GM19324 (cell line): ENCODE data around the gene CUX1.
"Not testable (repeated sequence)": the region's sequence is repeated elsewhere in the genome, so short reads cannot be mapped to it uniquely, and the experiment has no call there.

ENCODE experiments used
- ATAC-seq: cut with Tn5 transposase; IDR thresholded peaks from one replicate; pipeline ENCODE4 v1.9.1; 2021; ENCODE audit warnings: mild to moderate bottlenecking, moderate library complexity; ENCODE audit not compliant: unreplicated experiment, low FRiP score

CUX1 gene

DNA sequence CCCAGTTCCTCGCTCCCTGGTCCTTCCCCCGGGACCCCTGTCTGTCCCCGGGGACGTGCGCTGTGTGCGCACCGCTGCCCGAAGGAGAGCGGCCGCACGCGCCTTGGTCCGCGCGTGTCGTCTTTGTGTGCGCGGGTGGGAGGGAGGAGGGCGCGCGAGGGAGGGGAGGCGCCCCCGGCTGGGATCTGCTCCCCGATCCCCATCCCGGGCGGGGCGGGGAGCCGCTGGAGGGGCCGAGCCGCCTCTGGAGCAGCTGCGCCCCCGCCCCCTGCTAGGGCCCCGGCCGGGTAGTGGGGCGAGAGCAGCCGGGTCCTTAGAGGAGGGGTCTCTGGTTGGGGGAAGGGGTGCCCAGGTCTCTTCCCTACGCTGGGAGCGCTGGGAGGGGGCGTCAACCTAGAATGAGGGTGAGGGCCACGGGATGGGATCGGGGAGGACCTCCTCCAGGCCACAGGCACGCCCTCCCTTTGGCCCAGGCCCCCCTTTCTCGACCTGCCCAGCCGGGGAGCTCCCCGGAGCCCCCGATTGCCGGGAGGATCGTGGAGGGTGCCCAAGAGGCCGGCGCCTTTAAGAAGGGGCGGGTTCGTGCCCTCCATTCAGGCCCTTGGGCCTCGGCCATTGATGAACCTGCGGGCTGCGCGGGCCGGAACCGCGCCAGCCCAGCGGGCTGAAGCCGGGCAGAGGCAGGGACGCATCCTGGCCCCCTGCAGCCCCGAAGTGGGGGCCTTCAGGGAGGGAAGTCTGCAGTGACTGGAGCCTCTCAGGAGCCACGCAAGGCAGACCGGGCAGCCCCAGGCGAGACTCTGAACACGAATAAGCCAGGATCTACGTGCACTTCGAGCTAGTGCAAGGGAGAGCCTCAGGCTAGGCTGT is 469.9 kb downstream of the CUX1 start:
- ATAC-seq, result peak; percentile 30

DNA sequence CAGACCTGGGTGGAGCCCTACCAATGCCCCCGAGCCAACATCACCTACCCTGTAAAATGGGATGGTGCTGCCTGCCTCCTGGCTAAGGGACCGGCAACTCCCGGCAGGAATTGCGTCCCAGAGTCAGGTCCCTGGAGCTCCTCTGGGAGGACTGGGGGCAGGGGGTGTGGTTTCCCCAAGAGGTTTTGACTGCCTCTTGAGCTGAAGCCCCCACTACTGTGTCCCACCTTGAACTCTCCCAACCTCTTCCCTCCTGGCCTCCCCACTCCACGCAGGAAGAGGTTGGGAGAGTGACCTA is 470.5 kb downstream of the CUX1 start:
- ATAC-seq, result no peak

DNA sequence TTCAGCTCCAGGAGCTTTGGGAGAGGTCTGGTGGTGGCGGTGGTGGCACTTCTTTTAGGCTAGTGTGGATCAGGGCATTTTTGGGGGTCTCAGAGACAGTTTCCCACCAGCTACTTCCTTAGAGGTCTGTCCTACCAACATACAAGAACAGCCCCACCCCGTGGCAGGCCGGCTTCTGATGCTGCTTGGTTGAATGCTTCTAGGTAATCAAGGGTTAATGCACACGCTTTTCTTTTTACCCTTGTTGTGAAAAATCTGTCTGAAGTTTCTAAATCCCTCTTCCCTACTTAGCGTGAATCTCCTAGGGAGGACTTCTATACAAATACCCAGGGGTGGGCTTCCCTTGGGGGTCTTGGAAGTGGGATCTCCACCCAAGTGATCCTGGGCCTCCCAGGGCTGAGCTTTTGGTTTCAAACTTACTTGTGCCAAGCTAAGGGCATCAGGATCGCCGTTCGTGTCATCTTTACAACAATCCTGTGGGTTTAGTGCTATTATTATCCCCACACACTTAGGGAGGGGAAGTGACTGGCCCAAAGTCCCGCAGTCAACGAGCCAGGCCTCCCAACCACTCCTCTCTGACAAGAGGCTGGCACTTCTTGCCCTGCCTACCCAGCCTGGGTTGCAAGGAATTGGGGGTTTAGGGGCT is 471.0 kb downstream of the CUX1 start:
- ATAC-seq, result no peak

DNA sequence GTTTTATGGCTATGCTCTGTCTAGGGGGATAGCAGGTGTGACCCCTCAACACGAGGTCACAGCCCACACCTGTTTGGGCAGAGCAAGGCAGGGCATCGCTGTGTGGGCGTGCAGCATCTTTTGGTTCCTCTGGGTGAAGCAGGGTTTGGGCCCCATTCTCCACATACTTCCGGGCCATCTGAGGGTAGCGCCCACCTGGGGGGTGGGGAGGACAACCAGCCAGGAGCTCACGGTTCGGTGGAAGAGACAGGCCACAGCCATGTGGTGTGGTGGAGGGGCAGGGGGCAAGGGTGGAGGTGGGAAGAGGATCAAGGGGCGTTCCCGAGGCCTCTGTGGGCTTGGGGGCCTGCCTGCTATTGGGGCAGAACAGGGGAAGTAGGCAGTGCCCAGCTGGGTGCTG is 471.6 kb downstream of the CUX1 start:
- no peak for ATAC-seq

DNA sequence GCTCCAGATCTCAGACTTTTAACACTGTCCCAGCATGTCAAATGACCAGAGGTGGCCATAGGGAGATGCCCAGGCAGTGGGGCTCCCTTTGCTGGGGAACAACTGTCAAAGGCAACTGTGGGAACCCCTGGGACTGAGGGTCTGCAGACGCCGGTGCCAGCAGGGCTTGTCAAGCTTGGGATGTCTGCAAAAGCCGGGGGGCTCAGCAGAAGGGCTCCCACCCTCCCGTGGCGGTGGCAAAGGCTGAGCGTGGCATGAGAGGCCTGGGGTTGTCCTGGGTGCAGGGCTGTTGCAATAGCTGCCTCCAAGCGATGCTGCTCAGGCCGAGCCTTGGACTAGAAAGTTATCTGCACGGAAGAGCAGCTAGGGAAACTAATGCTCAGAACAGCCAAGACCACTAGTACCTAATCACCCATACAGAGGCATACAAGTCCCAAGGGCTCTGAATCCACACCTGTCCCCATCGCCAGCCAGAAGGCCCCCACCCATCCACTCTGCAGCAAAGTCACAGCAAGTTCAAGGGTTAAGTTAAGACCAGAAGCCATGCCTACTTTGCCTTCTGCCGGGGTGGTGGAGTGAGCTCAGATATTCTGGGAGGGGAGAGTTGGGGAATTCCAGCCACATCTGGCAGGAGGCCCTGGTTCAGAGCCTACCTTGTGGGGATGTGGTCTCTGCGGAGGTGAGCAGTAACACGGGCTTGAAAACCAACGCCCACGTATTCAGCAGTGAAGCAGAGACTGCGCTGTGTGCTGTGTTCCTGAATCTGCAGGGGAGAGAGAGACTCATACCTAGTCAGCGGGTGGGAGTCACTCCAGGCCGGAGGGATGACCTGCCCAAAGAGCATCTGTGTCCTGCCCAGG is 473.9 kb downstream of the CUX1 start:
- no peak for ATAC-seq

DNA sequence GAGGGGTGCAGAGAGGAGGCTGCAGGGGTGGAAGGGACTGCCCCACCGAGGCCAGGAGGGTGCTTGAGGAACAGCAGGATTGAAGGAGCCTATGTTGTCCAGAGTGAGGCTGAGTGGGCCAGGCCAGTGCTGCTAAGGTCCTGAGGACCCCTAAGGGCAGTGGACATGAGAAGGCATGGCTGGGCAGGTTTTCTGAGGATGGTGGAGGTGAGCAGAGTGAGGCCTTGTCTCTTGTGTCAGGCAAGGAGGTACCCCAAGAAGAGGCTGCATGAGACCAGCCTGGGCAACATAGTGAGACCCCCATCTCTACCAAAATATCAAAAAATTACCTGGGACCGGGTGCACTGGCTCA is 474.5 kb downstream of the CUX1 start:
- no peak for ATAC-seq

DNA sequence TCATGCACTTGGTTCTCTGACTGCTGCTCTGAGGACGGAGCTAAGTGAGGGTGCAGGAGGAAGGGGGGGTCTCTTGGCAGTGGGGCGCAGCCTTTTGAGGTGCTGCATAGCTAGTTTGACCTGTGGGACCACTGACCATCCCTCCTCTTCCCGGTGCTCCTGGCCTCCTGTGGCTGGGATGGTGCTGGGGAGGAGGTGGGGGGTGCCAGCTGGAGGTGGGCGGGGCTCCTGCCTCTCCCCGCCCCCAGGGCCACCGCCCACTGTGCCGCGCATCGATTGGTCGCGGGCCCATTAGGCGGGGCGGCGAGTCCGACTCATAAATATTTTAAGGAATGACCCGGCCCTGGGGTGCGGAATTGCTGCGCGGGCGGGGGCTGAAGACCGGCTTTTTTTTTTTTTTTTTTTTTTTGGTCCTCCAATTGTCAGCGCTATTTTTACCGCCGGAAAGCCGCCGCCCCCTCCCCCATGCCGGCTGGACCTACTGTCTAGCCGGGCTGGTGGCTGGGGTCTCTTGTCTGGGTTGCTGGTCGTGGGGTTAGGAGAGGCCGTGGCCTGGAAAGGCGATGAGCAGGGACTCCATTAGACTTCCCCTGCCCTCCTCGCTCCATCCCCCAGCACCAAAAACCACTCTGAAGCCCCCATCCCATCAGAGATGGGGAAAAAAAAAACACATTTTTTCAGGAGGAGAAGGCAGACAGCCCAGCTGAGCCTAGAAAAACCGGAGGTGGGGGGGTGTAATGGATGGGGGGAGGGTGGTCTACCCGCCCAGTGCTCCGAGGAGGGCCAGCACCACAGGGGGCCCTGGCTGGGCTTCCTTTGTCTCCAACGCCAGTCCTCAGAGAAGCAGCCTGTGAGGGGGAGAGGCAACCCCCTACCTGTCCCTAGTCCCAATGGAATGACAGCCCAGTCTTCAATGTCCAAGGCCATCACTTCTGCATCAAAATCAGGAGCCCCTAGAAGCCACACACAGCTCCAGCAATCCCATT is 475.7 kb downstream of the CUX1 start:
- no peak for ATAC-seq

DNA sequence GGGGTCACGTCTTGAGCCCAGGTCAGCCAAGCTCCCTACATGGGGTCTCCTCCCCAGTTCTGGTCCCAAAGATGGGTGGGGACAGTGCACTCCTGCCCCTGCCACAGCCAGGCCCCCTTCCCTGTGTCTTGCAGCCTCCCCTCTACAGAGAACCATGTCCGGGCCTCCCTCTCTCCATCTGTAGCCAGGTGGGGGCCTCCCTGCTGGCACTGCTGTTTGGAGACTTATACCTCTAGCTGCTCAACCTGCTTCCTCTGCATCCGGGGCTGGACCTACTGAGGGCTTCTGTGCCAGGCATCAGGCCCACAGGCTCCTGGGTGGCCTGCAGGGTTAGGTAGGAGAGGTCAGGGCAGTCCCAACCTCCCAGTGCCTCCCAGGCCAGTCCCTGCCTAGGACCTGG is 477.2 kb downstream of the CUX1 start:
- no peak for ATAC-seq

DNA sequence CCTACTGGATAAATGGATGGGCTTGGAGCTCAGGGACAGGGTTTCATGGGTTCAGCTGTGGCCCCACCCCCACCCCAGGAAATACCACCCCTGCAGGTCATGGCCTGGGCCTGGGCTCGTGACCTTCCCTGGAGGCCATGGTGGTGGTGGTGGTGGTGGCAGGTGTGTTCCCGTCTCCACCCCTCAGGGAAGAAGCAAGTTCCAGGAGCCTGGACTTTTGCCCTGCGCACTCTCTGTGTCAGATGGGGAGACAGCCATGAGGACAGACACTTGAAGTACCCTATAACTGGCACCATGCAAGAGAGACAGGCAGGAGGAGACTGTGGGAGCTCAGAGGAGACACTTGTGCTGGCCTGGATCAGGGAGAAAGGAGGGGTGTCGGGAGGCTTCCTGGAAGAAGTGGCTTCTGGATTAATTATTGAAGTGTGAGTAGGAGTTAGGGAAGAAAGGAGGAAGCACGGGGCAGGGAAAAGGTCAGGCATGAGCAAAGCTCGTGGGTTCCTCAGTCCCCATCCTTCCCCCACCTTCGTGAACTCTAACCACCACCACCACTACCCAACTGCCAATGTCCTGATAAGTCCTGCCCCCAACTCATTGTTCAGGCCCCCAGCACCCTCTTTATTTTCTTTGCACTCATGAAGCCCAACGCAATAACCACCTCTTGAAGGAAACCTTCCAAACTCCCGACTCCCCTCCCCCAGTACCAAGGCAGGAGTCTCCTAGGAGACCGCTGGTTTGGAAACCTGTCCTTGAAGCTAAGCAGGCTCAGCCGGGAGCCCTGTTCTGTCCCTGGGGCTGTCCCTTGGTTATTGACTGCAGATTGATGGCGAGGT is 478.1 kb downstream of the CUX1 start:
- ATAC-seq, result no peak

DNA sequence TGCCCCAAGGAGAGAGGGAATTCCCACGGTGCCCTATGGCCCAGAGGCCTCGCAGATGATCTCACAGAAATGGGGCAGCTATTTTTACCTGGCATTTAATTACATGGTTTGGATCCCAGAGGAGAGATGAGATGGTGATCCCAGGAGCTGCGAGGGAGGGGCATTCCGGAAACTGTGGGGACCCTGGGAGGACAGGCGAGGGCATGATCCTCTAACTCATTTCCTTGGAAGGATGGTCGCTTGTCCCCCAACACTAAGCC is 478.7 kb downstream of the CUX1 start:
- ATAC-seq, result no peak

DNA sequence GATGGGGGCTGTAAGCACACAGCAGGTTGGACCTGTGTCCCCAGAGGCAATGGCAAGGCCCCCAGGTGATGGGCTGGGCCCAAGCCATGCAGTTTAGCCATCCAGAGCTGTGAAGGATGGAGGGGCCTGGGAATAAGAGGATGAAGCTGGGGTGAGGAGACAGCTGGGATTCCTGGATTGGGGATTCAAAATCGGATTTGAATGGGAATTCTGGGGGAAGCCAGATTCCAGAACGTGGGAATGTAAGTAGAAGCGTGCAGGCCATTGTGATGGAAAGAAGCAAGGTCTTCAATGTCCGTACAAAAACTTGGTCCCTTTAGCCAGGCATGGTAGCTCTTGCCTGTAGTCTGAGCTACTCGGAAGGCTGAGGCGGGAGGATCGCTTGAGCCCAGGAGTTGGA is 479.1 kb downstream of the CUX1 start:
- no peak for ATAC-seq

DNA sequence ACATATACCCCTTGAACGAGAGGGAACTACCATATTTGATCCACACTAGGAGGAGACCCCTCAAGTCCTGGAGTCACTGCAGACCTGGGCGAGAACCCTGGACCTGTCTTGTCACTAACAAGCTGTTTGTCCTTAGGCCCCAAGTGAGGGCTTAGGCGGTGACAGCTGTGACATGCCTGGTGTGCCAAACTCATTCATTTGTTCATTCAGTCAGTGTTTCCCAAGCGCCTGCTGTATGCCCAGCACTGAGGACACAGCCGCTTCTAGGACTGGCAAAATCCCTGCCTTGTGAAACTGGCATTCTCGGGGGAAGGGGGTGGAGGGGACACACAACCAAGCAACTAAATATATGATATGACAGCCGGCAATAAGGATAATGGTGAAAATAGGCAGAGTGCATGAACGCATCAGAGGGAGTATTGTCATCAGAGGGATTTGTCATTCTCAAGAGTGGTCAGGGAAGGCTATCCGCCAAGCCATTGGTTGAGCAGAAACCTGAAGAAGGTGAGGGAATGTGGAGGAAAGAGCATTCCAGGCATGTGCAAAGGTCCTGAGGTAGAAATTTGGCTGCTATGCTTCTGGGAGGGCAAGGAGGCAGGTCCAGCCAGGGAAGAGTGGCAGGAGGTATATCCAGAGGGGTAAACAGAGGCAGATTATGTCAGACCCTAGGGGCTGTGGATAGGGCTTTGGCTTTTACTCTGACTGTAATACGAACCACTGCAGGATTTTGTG is 480.2 kb downstream of the CUX1 start:
- no peak for ATAC-seq

DNA sequence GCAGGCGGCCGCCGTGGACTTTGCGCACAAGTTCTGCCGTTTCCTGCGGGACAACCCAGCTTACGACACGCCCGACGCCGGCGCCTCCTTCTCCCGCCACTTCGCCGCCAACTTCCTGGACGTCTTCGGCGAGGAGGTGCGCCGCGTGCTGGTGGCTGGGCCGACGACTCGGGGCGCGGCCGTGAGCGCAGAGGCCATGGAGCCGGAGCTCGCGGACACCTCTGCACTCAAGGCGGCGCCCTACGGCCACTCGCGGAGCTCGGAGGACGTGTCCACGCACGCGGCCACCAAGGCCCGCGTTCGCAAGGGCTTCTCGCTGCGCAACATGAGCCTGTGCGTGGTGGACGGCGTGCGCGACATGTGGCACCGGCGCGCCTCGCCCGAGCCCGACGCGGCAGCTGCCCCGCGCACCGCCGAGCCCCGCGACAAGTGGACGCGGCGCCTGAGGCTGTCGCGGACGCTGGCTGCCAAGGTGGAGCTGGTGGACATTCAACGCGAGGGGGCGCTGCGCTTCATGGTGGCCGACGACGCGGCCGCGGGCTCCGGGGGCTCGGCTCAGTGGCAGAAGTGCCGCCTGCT is 483.3 kb downstream of the CUX1 start:
- ATAC-seq, result no peak

DNA sequence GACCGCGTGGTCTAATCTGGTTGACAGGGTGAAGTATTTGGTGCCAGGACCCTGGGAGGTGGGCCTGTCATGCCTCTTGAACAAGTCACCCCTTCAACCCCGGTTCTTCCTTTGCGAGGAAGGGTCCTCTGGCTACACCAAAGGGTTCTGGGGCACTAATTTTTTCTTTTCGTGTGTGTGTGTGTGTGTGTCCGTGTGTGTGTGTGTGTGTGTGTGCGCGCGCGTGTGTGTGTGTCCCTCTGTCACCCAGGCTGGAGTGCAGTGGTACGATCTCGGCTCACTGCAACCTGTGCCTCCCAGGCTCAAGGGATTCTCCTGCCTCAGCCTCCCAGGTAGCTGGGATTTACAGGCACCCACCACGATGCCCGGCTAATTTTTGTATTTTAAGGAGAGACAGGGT is 483.9 kb downstream of the CUX1 start:
- ATAC-seq, result not testable (repeated sequence)

DNA sequence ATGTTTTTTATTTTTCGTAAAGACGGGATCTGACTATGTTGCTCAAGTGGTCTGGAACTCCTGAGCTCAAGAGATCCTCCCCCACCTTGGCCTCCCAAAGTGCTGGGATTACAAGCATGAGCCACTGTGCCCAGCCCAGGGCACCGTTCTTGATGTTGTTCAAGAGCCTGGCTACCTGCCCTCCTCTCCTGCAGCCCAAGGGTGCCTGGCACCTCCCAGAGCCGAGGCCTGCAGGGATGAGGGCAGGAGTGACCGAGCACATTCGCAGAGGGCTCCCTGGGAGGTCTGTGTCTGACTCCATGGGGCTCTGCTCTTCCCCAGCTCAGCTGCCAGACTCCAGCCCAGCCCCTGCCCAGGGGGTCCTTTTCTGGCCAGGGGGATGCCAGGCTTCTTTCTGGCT is 484.6 kb downstream of the CUX1 start:
- ATAC-seq, result no peak

DNA sequence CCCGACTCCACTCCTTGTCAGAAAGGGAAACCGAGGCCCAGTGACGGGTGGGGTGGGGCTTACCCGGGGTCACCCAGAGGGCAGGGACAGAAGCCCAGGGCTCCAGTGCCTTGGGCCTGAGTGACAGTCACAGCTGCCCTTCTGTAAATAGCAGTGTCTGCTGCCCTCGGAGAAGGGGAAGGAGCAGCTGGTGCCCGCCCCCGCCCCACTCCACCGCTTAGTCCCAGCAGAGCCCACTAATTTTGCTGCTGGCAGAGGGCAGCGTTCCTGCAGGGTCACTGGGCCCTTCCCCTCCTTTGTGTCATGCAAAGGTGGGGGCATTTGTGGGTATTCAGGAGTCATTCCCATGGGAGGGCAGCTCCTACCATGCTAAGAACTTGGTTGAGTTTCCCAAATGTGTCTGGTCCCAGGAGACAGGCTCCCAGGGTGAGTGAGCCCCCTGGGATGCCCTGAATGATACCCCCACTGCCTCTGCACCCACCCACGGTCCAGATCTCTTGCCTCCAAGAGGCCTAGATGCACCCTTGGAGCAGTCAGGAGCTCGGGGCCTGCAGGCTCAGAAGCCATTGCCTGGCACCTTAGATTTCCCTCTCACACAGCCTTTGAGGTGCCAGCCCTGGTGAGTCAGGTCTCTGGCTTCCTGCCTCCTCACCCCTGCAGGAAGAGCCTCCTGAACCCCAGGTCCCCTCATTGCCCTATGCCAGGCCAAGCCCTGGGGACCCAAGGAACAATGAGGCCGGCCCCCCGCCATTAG is 486.4 kb downstream of the CUX1 start:
- ATAC-seq, result no peak

DNA sequence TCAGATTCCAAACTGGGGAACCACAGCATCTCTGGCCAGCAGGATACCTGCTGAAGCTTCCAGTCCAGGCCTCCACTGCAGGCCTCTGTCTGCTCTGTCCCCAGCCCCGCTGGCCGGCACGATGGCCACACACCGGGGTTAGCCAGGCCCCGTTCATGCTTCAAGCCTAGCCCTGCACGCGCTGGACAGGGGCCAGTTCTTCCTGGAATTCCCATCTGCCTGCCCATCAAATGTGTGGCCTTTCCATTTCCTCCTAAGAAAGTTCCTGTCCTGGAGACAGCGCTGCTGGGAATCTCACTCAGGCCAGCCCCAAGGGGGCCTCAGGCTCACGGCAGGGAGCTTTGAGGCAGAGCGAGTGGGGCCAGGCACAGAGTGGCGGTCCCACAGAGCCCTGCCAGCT is 487.2 kb downstream of the CUX1 start:
- ATAC-seq, result no peak
